Myocyte (in vitro differentiated cells): ENCODE results near the gene FAM184B. TPM values are rescaled to one million over a fixed set of nuclear protein-coding genes. Genes with fewer than 3 reads are reported as not detected.

ENCODE experiments used
- DNase-seq: peaks from one replicate; pipeline ENCODE4 v3.0.0-alpha.2; 2012; ENCODE audit warnings: low read depth
- polyA plus RNA-seq: library from polyadenylated mRNA; unstranded; fragments of >200 nt; gene quantifications from one replicate; pipeline ENCODE4 v1.2.1, GENCODE V29; 2012; ENCODE audit warnings: missing spikeins
- total RNA-seq: library from RNA; depleted of rRNA; stranded (reverse); fragments of >200 nt; gene quantifications from 2 replicates; pipeline ENCODE4 v1.2.3, GENCODE V29; 2014

FAM184B gene
- not detected in 2 replicates for total RNA-seq
- 0.04 TPM for polyA plus RNA-seq

DNA sequence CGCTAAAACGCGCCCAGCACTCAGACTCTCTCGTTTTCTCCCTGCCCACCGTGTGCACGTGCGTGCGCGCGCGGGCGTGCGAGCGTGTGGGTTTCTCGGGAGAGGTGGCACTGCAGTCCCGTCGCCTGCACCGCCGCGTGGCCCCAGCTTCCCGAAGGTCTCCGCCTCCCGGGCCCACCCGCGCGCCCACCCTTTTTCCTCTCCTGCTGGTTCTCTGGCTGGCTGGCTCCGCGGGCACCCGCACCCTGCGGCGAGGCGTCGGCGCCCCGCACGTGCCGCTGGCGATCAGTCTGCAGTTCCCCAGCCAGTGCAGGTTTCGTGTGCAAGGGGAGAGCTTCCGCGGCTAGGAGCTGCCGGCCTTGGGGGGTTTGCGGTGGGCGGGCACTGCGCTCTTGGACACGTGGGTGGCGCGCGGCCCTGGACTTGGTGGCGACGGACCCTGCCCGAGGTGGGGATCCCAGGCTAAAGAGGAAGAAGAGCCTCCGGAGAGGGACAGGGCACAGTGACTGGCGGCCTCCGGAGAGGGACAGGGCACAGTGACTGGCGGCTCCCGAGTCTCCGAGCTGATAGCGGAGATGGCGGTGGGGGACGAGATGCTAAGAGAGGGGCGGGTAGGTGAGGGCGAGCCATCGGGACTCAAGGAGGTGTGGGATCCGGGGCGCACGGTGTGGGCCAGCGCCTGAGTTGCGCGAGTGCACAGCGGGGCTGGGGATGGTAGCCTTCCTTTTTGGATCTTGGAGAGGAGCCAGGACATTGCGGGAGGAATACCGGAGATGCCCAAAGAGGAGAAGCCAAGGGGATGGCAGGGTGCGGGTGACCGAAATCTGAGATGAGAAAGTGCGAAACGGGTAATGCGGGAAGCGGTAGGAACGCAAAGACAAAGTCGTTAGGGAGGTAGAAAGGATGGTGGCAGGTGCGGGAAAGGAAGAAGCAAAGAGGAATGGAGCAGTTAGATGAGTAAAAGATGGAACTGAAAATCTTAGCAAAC lies at the start of gene FAM184B:
FAM184B (minus strand) TSS at position 322 of the 988 bp plus-strand sequence. CDS start 322 bp downstream, outside the sequence.
- peak; percentile 15 for DNase-seq

DNA sequence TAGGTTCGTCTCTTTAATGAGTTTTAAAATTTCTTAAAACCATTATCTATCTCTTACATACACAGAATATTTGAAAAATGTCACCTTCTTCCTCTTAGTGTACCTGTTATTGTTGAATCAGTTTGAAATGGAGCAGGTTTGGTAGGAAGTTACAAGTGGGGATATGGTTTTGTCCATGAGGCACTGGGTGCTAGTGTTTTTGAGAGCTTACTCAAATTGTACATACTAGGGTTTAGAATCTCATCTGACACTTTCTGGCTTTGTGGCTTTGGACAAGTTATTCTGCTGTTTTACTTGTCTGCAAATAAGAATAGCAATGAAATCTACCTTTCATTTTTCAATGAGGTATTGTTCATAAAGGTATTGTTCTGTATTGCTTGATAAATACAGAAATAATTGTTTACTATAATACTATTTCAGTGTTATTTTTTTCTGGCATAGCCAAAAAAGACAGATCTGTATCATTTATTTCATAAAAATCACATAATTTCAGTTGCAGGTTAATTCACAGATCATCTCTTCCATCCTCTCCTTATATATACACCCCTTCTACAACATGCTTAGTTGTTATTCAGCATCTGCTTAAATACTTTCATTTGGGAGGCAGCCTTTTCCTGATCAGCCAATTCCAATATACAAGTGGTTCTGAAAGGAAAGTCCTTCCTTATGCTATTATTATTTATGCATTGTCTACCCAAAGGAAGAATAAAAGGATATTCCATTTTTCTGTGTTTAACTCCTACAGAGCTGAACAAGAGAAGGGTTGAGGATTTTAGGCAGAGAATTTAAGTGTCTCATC lies 42.6 kb upstream of the FAM184B start:
- DNase-seq: peak; percentile 23

GRCh38 chr4:17817027-17817426 lies 35.6 kb upstream of the FAM184B start:
- DNase-seq: peak; percentile 71

GRCh38 chr4:17816142-17816541 lies 34.7 kb upstream of the FAM184B start:
- no peak for DNase-seq

- peak; percentile 57 for DNase-seq
Measured at GRCh38 chr4:17814140-17814539, 32.7 kb upstream of the FAM184B start.

GRCh38 chr4:17812801-17813200 lies 31.4 kb upstream of the FAM184B start:
- DNase-seq: peak; percentile 35

- peak; percentile 22 for DNase-seq
Measured at GRCh38 chr4:17812125-17812524, 30.7 kb upstream of the FAM184B start.

DNA sequence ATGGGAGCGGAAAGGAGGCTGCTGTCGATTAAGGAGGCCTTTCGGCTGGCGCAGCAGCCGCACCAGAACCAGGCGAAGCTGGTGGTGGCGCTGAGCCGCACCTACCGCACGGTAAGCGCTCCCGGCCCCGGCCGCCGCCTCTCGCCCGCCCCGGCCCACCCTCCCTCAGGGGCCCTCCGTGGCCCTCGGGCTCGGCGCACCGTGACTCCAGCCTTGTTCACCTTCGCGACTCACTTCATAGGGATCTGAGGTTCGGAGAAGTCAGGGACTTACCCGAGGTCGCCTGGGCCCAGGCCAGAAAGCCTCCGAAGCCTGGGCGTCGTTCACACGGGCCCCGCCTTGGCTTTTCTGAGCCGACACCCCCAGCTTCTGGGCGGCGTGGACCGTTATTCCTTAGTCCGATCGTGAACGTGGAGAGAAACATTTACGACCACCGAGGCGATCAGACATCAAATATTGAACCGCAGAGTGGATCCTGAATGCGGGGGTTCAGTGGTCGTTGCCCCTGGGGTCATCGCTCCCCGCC lies 29.7 kb upstream of the FAM184B start:
- peak; percentile 43 for DNase-seq

DNA sequence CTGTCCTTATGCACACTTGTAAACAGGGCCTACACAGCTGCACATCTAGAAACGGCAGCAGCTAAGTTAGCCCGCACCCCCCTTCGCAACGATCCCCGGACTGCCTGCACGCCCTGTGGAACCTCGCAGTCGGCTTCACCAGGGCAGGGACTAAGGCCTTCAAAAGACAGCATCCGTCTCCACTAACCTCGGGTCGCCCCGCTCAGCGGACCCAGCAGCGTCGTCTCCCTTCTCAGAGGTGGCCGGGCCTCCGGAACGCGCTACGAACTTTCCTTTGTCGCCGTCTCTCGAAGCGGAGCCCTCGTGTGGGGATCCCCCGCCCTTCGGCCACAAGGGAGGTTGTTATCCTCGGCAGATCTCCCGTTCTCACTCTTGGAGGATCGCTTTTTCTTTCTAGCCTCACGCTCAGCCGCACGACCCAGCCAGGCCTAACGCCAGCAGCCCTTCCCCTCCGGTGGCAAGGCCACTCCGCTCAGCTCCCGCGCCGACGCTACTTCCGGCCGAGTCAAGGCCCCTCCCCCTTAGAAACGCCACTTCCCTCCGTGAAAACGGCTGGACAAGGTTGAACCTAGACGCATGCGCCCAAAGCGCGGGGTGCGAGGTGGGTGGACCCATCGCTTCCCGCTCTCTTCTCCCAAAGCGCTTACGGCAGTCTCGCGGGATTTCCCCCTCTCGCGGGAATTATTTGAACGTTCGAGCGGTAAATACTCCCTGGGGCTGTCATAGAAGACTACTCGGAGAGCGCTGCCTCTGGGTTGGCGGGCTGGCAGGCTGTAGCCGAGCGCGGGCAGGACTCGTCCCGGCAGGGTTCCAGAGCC lies 29.0 kb upstream of the FAM184B start, which contains the start of the genes DCAF16 and NCAPG:
DCAF16 (minus strand) TSS at position 498 of the 818 bp plus-strand sequence. CDS start 6,616 bp downstream, outside the sequence.
NCAPG (plus strand) TSS at position 720 of the 818 bp plus-strand sequence. CDS start 99 bp downstream, outside the sequence.
- peak; percentile 100 for DNase-seq

GRCh38 chr4:17809667-17810066 lies 28.2 kb upstream of the FAM184B start:
- DNase-seq: no peak

GRCh38 chr4:17807446-17807845 lies 26.0 kb upstream of the FAM184B start:
- no peak for DNase-seq

DNA sequence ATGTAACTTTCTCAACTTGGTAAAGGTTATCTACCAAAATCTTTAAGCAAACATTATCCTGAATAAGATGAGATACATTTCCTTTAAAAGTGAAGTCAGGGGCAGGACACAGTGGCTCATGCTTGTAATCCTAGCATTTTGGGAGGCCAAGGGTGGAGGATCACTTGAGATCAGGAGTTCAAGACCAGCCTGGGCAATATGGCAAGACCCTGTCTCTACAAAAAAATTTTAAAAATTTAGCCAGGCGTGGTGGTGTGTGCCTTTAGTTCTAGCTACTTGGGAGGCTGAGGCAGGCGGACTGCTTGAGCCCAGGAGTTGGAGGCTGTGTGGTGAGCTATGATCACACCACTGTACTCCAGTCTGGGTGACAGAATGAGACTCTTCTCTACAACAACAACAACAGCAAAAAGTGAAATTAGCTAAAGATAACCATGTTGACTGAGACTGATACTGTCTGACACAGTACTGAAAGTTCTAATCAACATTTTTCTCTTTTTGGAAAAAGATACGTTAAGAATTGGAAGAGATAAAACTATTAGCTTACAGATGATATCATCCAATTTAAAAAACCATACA lies 24.2 kb upstream of the FAM184B start:
- no peak for DNase-seq

GRCh38 chr4:17797808-17798207 lies 16.4 kb upstream of the FAM184B start:
- no peak for DNase-seq

GRCh38 chr4:17794730-17795129 lies 13.3 kb upstream of the FAM184B start:
- DNase-seq: no peak

GRCh38 chr4:17788956-17789355 lies 7.5 kb upstream of the FAM184B start:
- no peak for DNase-seq

DNA sequence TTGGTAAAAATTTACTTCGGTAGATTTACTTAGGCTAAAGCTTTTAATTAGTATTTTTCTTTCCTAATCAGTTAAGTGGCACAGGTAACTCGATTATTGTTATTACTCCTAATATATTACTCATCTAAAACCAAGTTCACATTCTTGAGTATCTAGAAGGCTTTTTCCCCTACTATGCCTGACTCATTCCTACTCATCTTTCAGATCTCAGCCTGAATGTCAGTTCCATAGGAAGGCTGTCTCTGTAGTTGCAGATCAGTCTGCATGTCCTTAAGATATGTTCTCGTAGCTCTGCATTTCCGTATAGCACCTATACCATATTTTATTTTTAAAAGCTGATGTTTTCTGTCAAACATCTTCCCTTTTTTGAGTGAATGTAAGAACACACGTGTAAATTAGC lies 5.9 kb upstream of the FAM184B start:
- no peak for DNase-seq

GRCh38 chr4:17786567-17786966 lies 5.1 kb upstream of the FAM184B start:
- DNase-seq: peak; percentile 17

DNA sequence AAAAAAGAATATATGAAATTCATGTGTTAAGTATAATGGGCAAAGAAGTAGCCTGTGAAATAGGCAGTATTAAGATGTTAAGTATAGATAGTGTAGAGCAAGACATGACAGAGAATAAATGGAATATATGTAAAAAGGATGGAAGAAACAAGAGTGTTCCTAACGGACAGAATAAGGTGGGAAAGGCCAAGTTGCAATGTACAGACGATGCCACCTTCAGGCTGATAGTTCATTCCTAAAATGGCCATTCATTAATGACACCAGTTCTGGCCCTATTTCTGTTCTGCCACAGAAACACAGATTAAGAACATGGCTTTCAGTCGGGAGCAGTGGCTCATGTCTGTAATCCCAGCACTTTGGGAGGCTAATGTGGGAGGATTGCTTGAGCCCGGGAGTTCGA lies 4.4 kb upstream of the FAM184B start:
- DNase-seq: no peak

DNA sequence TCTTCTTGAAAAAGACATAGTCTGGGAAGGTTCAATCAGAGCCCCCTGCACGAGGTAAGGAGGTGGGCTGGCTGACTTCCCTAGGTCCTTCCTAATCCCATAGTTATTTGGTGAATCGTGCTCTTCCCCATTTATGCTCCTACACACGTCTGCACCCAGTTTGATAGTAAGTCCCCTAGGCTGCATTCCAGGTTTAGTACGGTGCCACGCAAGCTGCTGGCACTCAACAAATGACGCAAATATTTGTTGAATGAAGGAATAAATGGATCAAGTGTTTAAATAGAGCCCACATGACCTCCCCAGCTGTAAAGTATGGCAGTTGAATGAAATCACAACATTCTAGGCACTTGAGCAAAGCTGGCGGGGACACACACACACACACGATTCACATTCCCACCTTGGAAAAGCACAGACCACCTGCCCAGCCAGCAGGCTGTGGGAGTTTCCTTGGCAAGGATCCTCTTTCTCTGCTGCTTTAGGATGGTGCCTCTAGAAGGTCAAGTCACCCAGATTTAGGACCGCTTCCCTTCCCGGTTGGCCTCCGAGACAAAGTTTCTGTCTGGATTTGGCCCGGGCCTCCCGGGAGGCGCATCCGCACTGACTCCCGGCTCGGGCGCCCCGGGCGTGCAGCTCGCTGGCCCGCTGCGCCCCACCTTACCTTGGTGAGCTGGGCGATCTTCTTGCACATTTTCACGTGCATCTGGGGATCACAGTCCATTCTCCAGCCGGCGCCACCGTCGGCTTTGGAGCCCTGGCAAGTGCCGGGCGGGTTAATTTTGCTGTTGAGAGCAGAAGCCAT lies 721 bp downstream of the FAM184B start:
- no peak for DNase-seq
